HL-60 (cell line): ENCODE data around the gene TM9SF1.

Source experiments
- SPI1 ChIP-seq: IDR thresholded peaks from 2 replicates; pipeline ENCODE4 v1.6.1; 2012; ENCODE audit warnings: low read depth, mild to moderate bottlenecking, borderline replicate concordance
- TF ChIP-seq, protein P1 (sequence below): IDR thresholded peaks from one replicate; pipeline ENCODE4 v1.5.1; 2011; ENCODE audit warnings: low read length, control low read depth, inconsistent platforms; ENCODE audit not compliant: insufficient read depth

- TF ChIP-seq, protein P1, sequence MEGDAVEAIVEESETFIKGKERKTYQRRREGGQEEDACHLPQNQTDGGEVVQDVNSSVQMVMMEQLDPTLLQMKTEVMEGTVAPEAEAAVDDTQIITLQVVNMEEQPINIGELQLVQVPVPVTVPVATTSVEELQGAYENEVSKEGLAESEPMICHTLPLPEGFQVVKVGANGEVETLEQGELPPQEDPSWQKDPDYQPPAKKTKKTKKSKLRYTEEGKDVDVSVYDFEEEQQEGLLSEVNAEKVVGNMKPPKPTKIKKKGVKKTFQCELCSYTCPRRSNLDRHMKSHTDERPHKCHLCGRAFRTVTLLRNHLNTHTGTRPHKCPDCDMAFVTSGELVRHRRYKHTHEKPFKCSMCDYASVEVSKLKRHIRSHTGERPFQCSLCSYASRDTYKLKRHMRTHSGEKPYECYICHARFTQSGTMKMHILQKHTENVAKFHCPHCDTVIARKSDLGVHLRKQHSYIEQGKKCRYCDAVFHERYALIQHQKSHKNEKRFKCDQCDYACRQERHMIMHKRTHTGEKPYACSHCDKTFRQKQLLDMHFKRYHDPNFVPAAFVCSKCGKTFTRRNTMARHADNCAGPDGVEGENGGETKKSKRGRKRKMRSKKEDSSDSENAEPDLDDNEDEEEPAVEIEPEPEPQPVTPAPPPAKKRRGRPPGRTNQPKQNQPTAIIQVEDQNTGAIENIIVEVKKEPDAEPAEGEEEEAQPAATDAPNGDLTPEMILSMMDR: no peak
- TF ChIP-seq SPI1: no peak
Measured at GRCh38 chr14:24207625-24208024, 12.4 kb upstream of the TM9SF1 start.
